NCI-H1048 (cell line): ENCODE data around the gene REV3L.
A peak's percentile ranks its signal among the peaks of the same experiment; 100 is the strongest.
"Not testable (repeated sequence)": the region's sequence is repeated elsewhere in the genome, so short reads cannot be mapped to it uniquely, and the experiment has no call there.

ENCODE experiments used
- DNase-seq: peaks from one replicate; lab custom pipeline; 2025; lab: John Stamatoyannopoulos, UW

REV3L gene

GRCh38 chr6:111492499-111492898 is 9.5 kb upstream of the REV3L start:
- no peak for DNase-seq

- no peak for DNase-seq
Measured at GRCh38 chr6:111490067-111490466, 7.0 kb upstream of the REV3L start.

GRCh38 chr6:111487661-111488060 is 4.6 kb upstream of the REV3L start:
- no peak for DNase-seq

- no peak for DNase-seq
Measured at GRCh38 chr6:111486921-111487320, 3.9 kb upstream of the REV3L start.

DNA sequence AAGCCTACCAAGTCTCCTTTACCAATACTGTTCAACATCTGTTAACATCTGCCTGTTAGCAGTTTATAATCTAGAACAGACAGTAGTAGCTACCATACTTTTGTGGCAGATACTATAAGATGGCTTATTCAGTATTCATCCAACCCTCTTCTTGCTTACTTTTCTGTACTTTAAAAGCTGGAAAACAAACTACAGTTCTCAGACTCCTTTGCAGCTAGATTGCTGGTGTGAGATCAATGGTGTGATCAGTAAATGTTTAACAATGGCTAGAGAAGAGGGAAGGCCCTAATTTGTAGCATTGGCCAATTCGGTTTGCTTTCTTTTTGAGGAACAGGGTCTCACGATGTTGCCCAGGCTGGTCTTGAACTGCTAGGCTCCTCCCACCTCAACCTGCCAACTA is 3.5 kb upstream of the REV3L start:
- no peak for DNase-seq

DNA sequence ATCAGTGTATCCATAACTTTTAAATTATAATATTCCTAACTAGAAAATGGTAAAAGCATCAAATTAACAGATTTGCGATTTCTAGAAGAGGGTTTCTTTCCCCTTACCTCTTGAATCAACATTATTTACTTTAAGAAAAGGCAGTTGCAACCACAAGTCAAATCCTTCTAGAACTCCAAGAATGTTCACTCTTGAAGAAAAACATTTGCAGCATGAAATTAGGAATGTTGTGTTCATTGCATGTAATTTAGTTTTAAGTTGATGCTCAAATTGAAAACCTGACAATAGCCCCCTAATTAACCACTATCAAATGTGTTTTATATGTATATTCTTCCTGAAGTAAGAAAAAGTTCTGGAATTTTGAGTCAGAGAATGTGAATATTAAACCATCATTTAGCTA is 2.3 kb upstream of the REV3L start:
- no peak for DNase-seq

- no peak for DNase-seq
Measured at GRCh38 chr6:111484633-111484930, 1.6 kb upstream of the REV3L start.

DNA sequence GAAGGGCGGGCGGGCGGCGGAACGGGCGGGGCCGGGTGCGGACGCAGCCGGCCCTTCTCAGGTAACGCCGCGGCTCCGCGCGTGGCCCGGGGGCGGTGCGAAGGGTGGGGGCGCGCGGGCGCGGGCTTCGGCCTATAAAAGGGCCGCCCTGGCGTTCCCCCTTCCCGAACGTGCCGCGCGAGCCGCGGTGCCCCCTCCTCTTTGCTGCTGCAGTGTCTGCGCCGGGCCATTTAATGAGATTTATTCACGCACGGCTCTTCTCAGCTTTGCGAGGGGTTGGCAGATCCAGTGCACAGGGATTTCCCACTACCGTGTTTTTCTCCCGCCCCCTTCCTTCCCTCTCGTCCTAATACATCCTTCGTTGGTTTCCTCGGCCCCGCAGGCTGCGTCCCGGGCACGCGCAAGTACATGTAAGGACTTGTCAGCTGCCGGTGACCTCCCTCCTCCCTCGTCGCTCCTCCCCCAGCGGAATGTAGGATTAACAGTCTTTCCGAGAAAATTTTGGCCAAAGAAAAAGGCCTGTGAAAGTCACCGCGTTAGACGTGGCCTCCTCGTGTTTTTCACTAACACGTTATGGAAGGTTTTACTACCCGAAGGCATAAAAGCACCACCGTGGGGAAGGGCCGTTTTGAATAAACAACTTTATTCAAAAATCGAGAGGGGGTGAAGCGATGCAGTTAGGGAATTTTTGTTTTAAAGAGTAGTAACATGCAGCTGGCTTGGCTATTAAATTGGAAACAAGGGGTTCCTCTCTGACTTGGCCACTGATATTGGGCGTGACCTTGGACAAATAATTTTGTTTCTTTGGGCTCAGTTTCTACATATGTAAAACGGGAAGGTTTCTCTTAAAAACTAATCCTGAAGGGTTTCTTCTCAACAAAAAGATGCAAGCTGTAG is 966 bp upstream of the REV3L start:
- peak; percentile 68 for DNase-seq

DNA sequence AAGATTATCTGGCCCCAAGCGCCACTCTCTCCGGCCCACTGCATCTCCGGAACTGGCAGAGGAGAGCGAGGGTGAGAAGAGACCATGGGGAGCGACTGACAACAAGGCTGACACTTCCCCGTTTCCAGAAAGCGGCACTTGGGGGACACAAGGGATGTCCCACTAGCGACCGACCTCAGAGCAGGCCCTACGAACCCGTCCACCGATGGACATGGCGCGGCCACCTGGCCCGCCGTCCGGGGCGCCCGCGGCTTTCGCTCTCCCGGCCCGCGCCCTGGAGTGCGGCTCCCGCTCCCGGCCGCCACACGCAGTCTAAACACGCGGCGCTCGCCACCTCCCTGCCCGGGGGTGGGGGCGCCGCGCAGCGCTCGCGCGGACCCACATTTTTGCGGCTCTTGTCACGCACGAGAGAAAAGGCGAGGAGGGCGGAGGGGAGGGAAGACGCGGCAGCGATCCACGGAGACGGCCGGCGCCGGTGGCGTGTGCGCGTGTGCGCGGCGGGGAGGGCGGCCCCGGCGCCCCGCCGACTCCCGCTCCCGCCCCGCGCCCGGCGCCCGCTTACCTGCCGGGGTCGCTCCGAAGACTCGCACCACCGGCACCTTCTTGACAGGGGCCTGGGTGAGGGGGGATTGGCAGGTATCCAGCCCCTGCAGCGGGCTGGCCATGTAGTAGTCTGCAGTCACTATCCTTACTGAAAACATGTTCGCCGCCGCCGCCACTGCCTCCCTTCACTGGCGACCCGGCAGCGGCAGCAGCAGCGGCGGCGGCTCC is 645 bp downstream of the REV3L start:
- DNase-seq, result no peak

DNA sequence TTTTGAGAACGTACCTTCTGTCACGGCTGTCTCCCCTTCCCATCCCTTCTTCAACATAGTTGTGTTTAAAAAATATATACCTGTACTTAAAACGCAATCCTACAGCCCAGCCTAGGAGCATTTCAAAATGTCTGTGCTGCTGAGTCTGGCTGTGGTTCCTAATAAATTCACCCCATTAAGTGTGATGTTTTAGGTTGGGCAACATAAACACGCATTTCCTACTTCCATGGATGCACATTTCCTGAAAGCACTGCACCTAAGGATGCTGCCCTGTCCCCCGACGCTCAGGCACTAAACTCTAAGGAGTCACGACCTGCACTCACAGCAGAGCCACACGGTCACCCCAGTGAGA is 1.2 kb downstream of the REV3L start:
- no peak for DNase-seq

- no peak for DNase-seq
Measured at GRCh38 chr6:111480988-111481822, 1.8 kb downstream of the REV3L start.

- DNase-seq, result no peak
Measured at GRCh38 chr6:111478749-111479148, 4.3 kb downstream of the REV3L start.

DNA sequence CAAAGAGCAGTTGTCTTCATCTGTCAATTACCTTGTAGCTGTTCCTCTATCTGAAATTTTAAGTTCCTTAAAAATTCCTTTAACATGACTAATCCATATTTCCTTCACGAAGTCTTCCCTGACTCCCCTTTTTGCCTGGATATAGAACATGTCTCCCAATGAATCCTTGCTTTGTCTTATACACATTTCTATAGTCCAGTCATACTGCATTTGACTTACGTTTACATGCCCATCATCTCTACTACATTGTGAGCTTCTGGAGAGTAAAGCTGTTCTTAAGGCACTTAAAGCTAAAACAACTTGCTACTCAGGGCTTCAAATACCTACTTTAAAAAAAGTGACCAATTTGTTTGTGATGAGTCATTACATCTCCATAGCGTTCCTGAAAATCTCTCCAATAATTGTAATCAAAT is 4.9 kb downstream of the REV3L start:
- DNase-seq, result no peak

- no peak for DNase-seq
Measured at GRCh38 chr6:111477481-111477938, 5.5 kb downstream of the REV3L start.

DNA sequence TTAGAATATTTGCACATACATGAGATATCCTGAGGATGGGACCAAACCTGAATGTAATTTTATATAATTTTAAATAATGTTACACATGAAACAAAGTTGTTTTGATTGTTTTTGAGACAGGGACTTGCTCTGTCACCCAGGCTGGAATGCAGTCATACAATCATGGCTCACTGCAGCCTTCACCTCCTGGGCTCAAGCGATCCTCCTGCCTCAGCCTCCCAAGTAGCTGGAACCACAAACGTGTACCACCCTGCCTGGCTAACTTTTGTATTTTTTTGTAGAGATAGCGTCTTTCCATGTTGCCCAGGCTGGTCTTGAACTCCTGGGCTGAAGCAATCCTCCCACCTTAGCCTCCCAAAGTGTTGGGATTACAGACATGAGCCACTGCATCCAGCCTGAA is 7.0 kb downstream of the REV3L start:
- not testable (repeated sequence) for DNase-seq

DNA sequence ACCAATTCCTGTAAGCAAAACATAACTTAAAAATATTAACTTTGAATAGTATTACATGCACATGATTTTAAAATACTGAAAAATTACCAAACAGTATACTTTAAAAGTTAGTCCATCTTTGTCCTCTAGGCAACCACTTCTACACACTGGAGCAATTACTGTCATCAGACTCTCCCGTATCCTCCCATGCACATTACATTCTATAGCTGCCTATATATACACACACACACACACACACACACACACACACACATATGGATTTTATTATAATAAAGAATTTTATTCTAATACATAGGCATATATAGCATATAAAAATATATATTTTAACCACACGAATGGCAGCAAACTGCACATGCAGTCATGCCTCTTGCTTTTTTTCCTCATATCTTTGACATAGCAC is 8.2 kb downstream of the REV3L start:
- no peak for DNase-seq

- DNase-seq, result no peak
Measured at GRCh38 chr6:111474106-111474505, 8.9 kb downstream of the REV3L start.

- no peak for DNase-seq
Measured at GRCh38 chr6:111472933-111473435, 10.0 kb downstream of the REV3L start.

- no peak for DNase-seq
Measured at GRCh38 chr6:111471958-111472357, 11.1 kb downstream of the REV3L start.

DNA sequence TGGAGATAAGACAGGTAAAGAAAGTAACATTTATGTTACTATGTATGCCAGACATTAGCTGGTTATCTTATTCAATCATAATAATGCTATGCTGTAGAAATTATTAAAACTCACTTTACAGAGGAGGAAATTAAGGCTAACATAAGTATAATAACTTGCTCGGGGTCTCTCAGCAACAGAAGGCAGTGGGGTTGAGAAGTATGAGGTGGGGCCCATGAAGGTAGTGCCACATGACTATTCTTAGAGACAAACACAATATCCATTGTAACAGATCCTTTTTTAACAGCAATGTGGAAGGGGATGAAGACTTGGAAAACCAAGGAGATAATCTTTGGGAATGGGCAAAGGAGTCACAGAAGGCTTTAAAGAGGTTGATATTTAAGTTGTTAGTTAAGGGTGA is 11.5 kb downstream of the REV3L start:
- DNase-seq, result no peak

- DNase-seq, result no peak
Measured at GRCh38 chr6:111470991-111471390, 12.0 kb downstream of the REV3L start.

DNA sequence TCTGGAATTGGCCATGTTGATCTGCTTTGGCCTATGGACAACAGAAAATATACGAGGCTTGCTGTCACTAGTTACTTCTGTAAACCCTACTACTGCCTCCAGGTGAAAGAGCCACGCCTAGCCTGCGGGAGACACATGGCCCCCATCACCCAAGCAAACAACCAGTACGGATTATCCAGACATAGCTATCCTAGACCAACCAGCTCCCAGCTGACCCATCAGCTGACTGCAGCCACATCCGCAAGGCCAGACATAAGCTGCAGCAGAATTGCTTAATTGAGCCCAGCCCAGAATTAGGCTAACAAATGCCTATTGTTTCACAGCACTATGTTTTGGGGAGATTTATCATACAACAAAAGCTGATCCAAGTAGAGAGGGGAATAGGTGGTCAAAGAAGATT is 13.5 kb downstream of the REV3L start:
- DNase-seq, result no peak
